ENCODE measurements around the gene TMEM129. TPM values are rescaled to one million over a fixed set of nuclear protein-coding genes. Genes with fewer than 3 reads are reported as not detected.
A peak's percentile ranks its signal among the peaks of the same experiment; 100 is the strongest.

Gene TMEM129
- total RNA-seq, 2 experiments from 2014 or later = 19.0 to 19.8 TPM

GRCh38 chr4:1695913-1696312, 25.2 kb downstream of the TMEM129 start:
- CTCF ChIA-PET = interaction anchor here (1.7 to 4.4 kb wide), 2 partner anchors 15 to 29 kb away, joined by 3 to 77 read pairs; partner anchors contain the start of gene SLBP
- H3K4me3 Mint-ChIP-seq = no peak overlapping the region
- no peak overlapping the region for H3K27ac Mint-ChIP-seq
- H3K27me3 Mint-ChIP-seq (ENCODE audit: low read depth) = no peaks in the 10 kb centered on the region
- DNase-seq = no peak
- H3K9me3 Mint-ChIP-seq = no peaks in the 10 kb centered on the region
- intact Hi-C loops (cut with micrococcal nuclease) = no loop called here
- peaks cover 3% of the 10 kb centered on the region for H3K4me1 Mint-ChIP-seq (ENCODE audit: low read depth)
- peaks cover 55% of the 10 kb centered on the region for H3K36me3 Mint-ChIP-seq (ENCODE audit: low read depth)

DNA sequence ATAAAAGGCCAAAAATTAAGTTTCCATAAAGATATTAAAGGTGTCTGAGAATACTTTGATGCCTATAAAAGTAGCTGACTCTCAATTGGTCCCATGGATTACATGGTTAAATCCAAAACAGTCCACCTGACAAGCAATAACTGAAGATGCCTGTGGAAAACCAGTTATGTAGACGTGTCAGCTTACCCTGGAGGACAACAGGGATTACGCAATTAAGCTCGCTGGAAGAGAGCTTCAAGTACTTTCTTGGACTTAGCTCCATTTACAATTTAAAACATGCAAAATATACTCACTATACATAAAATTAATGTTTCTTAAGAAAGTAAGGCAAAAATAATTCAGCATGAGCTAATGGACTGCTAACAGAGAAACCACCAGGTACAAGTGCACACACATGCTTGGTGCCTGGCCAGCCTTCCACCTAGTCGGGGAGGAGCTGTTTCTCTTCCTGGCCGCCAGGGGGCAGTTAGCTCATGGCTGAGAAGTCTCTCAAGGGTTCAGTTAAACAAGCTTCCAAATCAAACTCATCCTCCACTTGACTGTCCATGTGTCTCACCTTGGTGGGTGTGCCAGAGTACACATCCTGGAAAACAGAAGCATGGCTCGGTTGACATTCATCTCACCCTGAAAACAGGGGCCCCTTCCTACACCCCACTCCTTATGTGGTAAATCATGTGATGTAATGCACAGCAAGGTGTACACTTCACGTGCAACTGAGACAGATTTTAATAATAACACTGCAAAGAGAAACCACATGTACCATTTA, 27.8 kb downstream of the TMEM129 start:
- CTCF ChIA-PET = interaction anchor here (0.5 to 4.9 kb wide), 30 partner anchors 8 to 778 kb away, joined by 3 to 77 read pairs (median 4); partner anchors contain the start of genes SLBP, TACC3 and TMEM129
- peaks cover 56% of the 10 kb centered on the region for H3K36me3 Mint-ChIP-seq (ENCODE audit: low read depth)
- peaks cover 3% of the 10 kb centered on the region for H3K4me1 Mint-ChIP-seq (ENCODE audit: low read depth)
- no peaks in the 10 kb centered on the region for H3K9me3 Mint-ChIP-seq
- peak overlapping the region; percentile 25 for H3K27ac Mint-ChIP-seq
- peak; percentile 80 for DNase-seq
- intact Hi-C loops (cut with micrococcal nuclease) = loop anchor here (1.0 kb wide), 3 partner anchors 18 to 117 kb away; no protein-coding TSS in a partner anchor
- H3K4me3 Mint-ChIP-seq = no peak overlapping the region
- H3K27me3 Mint-ChIP-seq (ENCODE audit: low read depth) = no peaks in the 10 kb centered on the region

DNA sequence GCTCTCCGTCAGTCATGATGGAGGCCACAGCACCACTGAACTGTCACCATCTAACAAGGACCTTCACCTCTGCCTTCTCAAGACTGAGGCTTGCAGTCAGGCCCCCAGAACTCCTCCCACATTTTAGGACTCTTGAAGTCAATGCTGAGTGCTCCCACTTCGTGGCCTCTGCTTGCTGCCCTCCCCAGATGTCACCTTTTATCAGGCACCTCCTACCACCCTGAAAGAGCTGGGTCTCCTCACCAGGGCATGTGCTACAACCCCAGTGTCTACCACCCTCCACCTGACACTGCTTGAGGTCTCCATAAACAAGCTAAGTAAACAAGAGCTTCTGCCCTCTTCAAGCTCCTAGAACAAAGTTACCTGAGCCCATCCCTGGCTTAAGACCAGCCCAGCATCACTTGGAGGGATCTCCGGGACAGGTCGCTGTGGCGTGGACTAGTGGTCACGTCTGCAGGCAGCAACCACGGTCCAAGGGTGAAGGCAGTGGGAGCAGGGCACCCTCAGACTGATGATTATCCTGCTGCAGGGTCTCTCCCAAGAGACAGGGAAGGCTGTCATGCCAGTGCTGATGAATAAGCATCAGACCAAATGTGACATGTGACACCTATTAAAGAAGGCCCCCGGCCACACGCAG, 29.3 kb downstream of the TMEM129 start:
- CTCF ChIA-PET = interaction anchor here (1.5 to 4.9 kb wide), 4 partner anchors 12 to 33 kb away, joined by 4 to 58 read pairs (median 24); no protein-coding TSS in a partner anchor
- intact Hi-C loops (cut with micrococcal nuclease) = no loop called here
- Mint-ChIP-seq H3K27ac (no peak overlapping the region), H3K4me3 (no peak overlapping the region), H3K27me3 (ENCODE audit: low read depth) (no peaks in the 10 kb centered on the region), H3K4me1 (ENCODE audit: low read depth) (peaks cover 3% of the 10 kb centered on the region), H3K9me3 (no peaks in the 10 kb centered on the region), H3K36me3 (ENCODE audit: low read depth) (peaks cover 50% of the 10 kb centered on the region)
- DNase-seq = no peak

DNA sequence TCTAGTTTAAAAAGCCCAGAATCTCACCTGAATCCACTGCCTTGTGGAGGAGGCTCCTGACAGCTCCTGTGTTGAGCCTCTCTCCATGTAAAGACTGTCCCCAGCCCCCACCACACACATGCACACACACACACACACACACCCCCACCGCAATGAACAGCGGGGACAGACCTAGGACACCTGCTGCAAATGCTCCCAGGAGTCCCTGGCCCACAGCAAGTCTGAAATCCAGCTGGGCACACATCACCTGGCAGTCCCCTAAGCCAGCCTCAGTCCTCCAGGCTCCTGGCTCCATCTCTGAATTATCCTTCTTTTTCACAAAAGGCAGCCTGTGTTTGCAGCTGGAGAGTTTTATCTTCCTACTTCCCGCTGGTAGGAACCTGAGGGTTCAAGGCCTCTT, 30.4 kb downstream of the TMEM129 start:
- CTCF ChIA-PET = interaction anchor here (0.6 to 4.9 kb wide), 3 partner anchors 18 to 65 kb away, joined by 3 to 58 read pairs (median 4); no protein-coding TSS in a partner anchor
- Mint-ChIP-seq H3K36me3 (ENCODE audit: low read depth) (peaks cover 46% of the 10 kb centered on the region), H3K9me3 (no peaks in the 10 kb centered on the region)

DNA sequence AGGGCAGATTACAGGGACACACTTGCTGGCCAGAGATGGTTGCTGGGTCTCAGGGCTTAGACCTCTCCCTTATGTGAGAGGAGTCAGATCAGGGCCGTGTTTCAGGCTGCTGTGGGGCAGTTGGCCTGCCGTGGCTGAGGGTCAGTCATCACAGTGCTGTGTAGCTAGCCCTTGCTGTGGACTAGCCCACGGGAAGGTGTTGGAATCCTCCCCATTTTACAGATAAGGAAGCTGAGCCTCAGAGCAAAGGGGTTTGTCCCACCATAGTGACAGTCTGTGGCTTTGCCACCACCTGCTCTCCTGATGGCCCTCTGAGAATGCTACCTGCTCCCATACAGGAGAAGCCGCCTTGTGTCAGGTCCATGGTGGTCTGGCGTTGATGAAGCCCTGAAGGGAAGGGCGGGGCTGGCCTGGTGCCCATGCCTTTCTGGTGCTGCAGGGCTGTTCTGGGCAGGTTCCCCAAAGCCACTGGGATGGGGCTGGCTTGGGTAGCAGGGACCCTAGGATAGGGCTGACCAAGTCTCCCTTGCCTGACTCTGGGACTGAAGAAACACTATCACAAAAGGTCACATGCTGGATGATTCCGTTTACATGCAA, 34.6 kb downstream of the TMEM129 start:
- Mint-ChIP-seq H3K9me3 (no peaks in the 10 kb centered on the region), H3K27me3 (ENCODE audit: low read depth) (no peaks in the 10 kb centered on the region), H3K27ac (no peak overlapping the region), H3K4me3 (peak overlapping the region; percentile 28), H3K36me3 (ENCODE audit: low read depth) (peaks cover 16% of the 10 kb centered on the region), H3K4me1 (ENCODE audit: low read depth) (peaks cover 12% of the 10 kb centered on the region)
- intact Hi-C loops (cut with micrococcal nuclease) = no loop called here
- CTCF ChIA-PET = interaction anchor here (0.6 kb wide), 1 partner anchor 15 kb away, joined by 3 read pairs; no protein-coding TSS in a partner anchor
- no peak for DNase-seq

More for the DNA sequence above, 30.4 kb downstream of the TMEM129 start:
- Mint-ChIP-seq H3K4me1 (ENCODE audit: low read depth) (peaks cover 3% of the 10 kb centered on the region), H3K4me3 (no peak overlapping the region), H3K27ac (no peak overlapping the region), H3K27me3 (ENCODE audit: low read depth) (no peaks in the 10 kb centered on the region)
- DNase-seq = no peak
- intact Hi-C loops (cut with micrococcal nuclease) = no loop called here

DNA sequence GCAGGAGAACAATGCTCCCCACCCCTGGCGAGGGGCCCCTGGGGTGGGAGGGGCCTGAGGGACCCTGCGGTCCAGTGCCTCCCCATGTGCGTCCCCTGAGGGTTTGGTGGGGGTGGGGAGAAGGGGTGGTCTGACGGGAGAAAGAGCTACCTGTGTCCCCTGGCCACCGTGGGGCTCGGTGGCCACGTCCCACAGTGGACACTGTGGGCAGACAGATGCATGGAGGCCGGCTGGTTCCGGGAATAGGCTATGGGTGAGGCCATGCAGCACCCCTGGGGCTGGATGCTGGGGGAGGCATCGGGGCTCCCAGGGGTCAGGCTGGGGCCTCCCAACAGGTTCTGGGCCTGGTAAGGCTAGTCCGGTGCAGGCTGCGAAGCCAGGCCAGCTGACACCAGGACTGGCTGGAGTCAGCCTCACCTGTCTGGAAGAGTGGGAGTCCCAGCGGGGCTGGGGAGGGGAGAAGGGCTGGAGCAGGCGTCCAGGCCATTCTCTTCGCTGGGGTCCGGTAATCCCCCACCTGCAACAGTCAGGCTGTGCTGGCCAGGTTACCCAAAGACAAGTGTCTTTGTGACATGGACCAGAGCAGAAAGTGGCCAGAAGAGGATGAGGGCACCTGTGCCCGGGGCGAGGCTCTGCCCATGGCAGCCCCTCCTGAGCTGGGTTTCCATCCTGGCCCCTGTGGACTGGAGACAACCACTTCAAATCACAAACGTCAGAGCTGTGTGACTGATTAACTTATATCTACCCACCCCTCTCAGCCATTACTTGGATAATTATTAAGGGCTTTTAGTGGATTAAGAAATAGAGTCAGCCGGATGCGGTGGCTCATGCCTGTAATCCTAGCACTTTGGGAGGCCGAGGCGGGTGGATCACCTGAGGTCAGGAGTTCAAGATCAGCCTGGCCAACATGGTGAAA, 35.6 kb downstream of the TMEM129 start:
- intact Hi-C loops (cut with micrococcal nuclease) = loop anchor here (2.0 kb wide), 2 partner anchors 35 to 105 kb away; partner anchors contain the start of genes TACC3 and TMEM129
- CTCF ChIA-PET = interaction anchor here (1.0 kb wide), 1 partner anchor 8 kb away, joined by 3 read pairs; no protein-coding TSS in a partner anchor
- Mint-ChIP-seq H3K36me3 (ENCODE audit: low read depth) (peaks cover 7% of the 10 kb centered on the region), H3K4me1 (ENCODE audit: low read depth) (peaks cover 12% of the 10 kb centered on the region), H3K4me3 (no peak overlapping the region), H3K27me3 (ENCODE audit: low read depth) (no peaks in the 10 kb centered on the region), H3K9me3 (no peaks in the 10 kb centered on the region), H3K27ac (no peak overlapping the region)
- no peak for DNase-seq

DNA sequence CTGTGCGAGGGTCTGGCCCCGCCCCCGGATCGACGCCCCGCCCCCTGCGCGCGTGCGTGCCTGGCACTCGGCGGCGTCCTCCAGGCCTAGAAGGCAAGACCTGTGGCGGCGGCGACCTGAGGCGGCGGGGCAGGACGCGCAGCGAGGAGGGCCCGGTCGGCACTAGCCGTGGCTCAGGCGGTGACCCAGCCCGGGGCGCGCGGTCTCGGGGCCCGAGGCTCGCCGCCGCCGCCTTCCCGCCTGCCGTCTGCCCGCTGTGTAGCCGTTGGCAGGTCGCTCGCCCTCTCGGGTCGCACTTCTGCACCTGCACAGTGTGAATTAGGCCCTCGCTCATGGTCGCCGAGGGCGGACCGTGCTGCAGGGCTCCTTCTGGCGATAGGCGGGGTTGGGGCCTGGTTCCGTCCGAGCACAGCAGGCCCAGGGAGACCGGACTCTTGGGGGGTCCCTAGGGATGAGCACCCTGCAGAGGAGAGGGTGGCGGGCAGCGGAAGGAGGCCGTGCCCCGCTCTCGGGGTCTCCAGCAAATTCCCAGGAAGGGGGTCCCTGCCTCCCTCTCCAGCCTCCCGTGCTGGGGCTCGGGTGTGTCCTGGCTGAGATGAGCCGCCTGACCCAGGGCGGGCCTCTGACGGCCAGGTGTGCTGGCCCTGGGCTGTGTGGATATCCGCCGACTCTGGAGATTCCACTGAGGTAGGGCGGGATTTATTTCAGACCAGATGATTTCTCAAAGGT, 36.5 kb downstream of the TMEM129 start:
- H3K27me3 Mint-ChIP-seq (ENCODE audit: low read depth) = no peaks in the 10 kb centered on the region
- H3K4me3 Mint-ChIP-seq = peak overlapping the region; percentile 36
- peak; percentile 94 for DNase-seq
- H3K27ac Mint-ChIP-seq = no peak overlapping the region
- intact Hi-C loops (cut with micrococcal nuclease) = loop anchor here (1.0 to 5.0 kb wide), 5 partner anchors 28 to 977 kb away; partner anchors contain the start of genes GAK, PCGF3, SLBP and TACC3
- H3K9me3 Mint-ChIP-seq = no peaks in the 10 kb centered on the region
- peaks cover 12% of the 10 kb centered on the region for H3K4me1 Mint-ChIP-seq (ENCODE audit: low read depth)
- peaks cover 3% of the 10 kb centered on the region for H3K36me3 Mint-ChIP-seq (ENCODE audit: low read depth)
- CTCF ChIA-PET = interaction anchor here (1.0 kb wide), 1 partner anchor 9 kb away, joined by 3 read pairs; no protein-coding TSS in a partner anchor

GRCh38 chr4:1683736-1684505, 37.2 kb downstream of the TMEM129 start, which contains the start of gene FAM53A:
TSS of gene FAM53A (minus strand) at chr4:1684313. CDS start at chr4:1668741, 15,572 bp downstream.
- Mint-ChIP-seq H3K9me3 (no peaks in the 10 kb centered on the region), H3K36me3 (ENCODE audit: low read depth) (peaks cover under 1% of the 10 kb centered on the region), H3K27ac (no peak within 1 kb of the TSS), H3K4me1 (ENCODE audit: low read depth) (peaks cover 12% of the 10 kb centered on the region), H3K27me3 (ENCODE audit: low read depth) (no peaks in the 10 kb centered on the region), H3K4me3 (peak within 1 kb of the TSS; percentile 81)
- intact Hi-C loops (cut with micrococcal nuclease) = loop anchor here (1.0 to 5.0 kb wide), 5 partner anchors 28 to 977 kb away; partner anchors contain the start of genes GAK, PCGF3, SLBP and TACC3
- CTCF ChIA-PET = interaction anchor here (0.7 to 1.9 kb wide), 2 partner anchors 10 to 423 kb away, joined by 3 to 6 read pairs; no protein-coding TSS in a partner anchor
- DNase-seq = peak; percentile 32

DNA sequence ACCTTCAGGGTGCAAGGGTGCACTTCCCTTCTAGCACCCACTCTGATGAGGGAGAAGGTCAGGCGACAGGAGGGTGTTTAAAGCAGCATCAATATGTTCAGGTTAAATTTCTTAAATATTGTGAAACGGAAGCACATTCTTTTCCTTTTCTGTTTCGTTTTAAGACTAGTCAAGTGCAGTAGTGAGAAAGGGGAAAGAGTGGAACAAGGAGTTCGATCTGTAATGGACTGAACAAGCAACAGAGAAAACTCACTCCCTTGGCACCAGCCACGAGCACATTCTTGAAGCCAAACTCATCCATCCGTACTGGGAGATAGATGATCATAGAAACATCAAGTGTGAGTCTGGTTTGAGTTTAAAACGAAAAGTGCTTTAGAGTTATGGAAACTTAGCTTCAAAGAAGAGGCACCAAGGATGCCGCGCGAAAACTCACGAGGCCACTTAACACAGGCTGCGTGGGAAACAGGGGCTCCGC, 37.8 kb downstream of the TMEM129 start:
- Mint-ChIP-seq H3K4me1 (ENCODE audit: low read depth) (peaks cover 12% of the 10 kb centered on the region), H3K27ac (no peak overlapping the region), H3K4me3 (peak overlapping the region; percentile 81), H3K9me3 (no peaks in the 10 kb centered on the region), H3K27me3 (ENCODE audit: low read depth) (no peaks in the 10 kb centered on the region), H3K36me3 (ENCODE audit: low read depth) (no peaks in the 10 kb centered on the region)
- CTCF ChIA-PET = interaction anchor here (0.7 to 1.9 kb wide), 2 partner anchors 10 to 423 kb away, joined by 3 to 6 read pairs; no protein-coding TSS in a partner anchor
- intact Hi-C loops (cut with micrococcal nuclease) = loop anchor here (5.0 kb wide), 2 partner anchors 751 to 976 kb away; partner anchors contain the start of genes GAK, PCGF3 and TMEM175
- no peak for DNase-seq

GRCh38 chr4:1682860-1683259, 38.3 kb downstream of the TMEM129 start:
- peaks cover 12% of the 10 kb centered on the region for H3K4me1 Mint-ChIP-seq (ENCODE audit: low read depth)
- CTCF ChIA-PET = interaction anchor here (1.9 kb wide), 1 partner anchor 11 kb away, joined by 6 read pairs; no protein-coding TSS in a partner anchor
- DNase-seq = no peak
- peak overlapping the region; percentile 33 for H3K27ac Mint-ChIP-seq
- intact Hi-C loops (cut with micrococcal nuclease) = loop anchor here (5.0 kb wide), 2 partner anchors 751 to 976 kb away; partner anchors contain the start of genes GAK, PCGF3 and TMEM175
- H3K9me3 Mint-ChIP-seq = no peaks in the 10 kb centered on the region
- H3K4me3 Mint-ChIP-seq = peak overlapping the region; percentile 81
- H3K27me3 Mint-ChIP-seq (ENCODE audit: low read depth) = no peaks in the 10 kb centered on the region
- H3K36me3 Mint-ChIP-seq (ENCODE audit: low read depth) = no peaks in the 10 kb centered on the region
